HG02852 (cell line): ENCODE measurements around the gene DLG1.

ENCODE experiments used
- ATAC-seq: cut with Tn5 transposase; IDR thresholded peaks from one replicate; pipeline ENCODE4 v1.9.1; 2021; ENCODE audit warnings: mild to moderate bottlenecking, moderate library complexity; ENCODE audit not compliant: unreplicated experiment

The DLG1 gene

DNA sequence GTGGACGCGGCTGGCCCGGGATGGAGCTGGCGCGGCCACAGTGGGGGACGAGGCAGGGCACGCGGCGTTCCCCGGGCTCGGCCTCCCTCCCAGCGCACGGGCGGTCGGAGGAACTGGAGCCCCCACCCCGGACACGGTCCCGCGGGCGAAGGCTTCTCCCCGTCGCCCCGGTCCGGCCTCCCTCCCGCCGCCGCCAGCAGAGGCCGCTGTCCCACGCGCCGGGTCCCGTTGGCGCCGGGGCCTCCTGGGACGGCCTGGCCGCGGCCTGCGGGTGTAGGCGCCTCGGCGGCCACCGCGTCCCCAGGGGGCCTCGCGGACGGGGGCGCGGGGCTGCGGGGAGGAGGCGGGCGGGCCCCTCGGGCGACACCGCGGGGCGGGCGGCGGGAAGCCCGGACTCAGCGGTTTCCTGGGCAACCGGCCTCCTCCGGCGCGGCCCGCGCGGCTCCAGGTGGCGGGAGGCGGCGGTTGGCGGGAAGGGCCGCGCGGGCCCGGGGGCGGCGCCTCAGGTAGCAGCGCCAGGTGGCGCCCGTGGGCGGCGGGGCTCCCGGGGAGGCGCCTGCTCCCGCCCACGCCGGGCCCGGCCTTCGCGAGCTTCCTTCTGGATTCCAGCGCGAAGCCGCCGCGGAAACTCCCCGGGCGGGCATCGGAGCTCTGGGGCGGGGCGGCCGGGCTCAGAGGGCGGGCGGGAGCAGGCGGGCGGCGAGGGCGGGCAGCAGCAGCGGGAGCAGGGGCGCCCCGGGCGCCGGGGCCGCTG lies 295.5 kb downstream of the DLG1 start:
- ATAC-seq: peak; percentile 70

DNA sequence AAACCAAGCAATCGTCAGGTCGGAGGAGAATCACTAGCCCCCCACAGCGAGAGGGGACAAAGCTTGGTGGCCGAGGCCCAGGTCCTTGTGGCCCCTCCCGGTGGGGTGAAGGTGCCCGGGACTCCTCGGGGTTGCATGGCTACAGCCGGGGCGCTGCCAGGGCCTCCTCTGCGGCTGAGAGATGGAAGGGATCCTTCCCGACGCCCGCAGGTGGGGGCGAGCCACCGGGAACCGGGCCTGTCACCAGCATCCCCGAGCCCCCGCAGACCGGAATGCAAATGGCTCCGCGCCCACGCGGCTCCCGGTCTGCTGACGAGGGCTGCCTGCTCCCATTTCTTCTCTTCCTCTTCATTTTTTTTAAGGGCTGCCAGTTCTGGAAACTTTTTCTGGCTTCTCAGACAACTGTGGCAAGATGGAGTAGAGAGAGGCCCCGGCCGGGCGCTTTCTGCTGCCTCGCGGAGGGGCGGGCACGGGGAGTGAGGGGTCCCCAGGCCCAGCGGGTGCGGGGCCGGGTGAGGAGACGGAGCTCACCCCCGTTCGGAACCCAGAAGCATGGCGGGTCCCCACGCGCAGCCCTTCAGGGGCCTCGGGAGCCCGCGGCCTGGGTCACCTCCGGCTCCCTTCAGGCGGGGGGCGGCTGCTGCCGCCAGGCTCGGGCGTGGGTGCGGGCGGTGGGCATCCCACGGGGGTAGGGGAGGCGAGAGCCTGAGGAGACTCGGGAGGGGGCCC lies 296.3 kb downstream of the DLG1 start:
- peak; percentile 12 for ATAC-seq

DNA sequence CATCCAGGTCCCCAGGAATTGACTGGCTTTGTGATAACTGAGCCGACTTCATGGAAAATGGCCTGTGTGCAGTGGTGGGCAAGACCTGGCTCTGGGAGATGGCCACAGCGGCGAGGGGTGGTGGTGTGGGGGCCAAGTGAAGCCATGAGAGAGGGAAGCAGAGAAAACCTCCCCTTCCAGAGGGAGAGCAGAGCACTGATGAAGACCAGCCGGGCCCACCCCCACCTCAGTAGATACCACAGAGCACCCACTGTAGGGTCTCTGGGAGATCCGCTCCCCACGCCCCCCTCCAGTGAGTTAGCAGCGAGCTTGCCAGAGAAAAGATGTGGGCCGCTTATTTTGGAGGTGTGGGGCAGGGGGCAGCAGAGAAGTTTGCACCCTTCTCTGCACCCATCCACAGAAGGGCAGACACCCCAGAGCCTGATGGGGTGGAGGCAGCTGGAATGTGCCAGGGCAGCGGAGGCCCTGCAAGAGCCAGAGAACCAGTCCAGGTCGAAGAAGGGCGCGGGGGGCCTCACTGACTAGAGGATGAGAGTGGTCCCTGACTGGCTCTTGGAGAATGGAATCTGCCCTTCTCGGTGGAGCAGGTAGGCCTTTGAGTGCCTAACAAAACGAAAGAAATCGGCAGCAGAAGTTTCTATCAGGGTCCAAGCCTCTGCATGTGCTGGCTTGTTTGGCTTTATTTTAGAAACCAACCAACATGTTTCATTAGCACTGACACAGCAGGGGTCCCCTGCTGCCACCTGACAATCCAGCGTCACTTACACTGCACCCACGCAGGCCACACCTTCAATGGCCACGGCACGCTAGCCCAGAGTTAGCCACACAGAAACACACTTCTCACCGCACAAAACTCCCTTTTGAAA lies 297.1 kb downstream of the DLG1 start:
- no peak for ATAC-seq

DNA sequence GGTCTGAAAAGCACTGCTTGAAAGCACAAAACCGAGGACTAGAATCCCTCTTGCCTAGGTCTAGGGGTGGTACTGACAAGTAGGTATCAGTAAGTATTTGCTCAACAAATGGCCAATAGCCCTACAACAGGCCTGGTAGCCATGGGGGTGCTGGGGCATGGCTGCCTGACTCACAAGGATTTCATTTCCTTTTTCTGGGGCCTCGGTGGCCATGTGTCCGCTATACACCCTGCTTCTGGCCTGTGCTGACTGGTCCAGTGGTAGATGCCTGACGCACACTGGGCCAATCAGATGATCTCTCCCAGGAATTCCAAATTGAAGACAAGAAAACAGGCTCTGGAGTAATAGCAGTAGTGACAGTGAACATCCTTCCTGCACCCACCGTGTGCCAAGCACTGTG lies 298.2 kb downstream of the DLG1 start:
- no peak for ATAC-seq

DNA sequence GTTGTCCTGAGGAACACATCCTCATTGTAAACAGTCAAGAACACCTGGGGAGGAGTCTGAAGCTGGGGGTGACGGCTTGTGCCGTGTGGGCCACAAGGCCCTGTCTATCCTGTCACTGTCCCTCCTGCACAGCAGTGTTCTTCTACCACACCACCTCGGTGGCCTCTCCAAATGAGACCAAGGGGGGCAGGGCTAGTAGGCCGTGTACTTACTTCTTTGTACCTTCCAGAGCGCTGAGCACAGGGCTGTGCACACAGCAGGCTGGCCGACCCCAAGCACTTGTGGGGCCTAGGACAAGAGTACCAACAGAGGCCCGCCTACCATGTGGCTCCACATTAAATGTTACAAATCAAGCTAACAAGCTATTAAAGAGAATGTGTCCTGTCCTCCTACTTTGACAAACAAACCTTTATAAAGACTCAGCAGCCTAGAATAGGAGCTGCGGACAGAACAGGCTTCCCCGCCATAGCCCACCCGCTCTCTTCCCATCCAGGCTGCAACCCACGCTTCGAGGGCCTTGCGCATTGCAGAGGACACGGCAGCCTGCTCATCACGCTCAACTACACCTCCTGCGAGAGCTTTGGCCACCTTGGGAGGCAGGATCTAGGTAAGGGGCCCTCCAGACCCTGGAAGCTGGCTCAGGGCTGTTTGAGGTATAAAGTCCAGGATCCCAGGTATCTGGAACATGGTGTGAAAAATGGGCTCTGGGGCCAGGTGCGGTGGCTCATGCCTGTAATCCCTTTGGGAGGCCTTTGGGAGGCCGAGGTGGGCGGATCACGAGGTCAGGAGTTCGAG lies 299.2 kb downstream of the DLG1 start:
- no peak for ATAC-seq

DNA sequence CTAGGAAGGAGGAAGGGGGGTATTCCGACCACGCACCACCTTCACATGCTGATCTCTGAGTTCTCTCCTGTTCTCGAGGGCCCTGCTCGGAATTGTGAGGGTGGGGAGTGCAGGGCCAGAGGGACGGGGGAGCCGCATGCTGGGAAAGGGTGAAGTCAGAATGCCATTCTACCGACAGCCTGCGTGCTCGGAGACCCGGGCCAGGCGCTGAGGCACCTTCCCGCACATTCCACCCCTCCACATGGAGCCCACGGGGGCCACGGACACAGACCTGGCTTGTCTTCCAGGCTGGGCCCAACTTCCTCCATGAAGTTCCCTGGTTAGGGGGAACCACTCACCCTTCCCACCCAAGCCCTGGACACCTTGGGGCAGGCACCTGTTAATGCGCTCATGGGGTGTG lies 301.1 kb downstream of the DLG1 start:
- no peak for ATAC-seq

DNA sequence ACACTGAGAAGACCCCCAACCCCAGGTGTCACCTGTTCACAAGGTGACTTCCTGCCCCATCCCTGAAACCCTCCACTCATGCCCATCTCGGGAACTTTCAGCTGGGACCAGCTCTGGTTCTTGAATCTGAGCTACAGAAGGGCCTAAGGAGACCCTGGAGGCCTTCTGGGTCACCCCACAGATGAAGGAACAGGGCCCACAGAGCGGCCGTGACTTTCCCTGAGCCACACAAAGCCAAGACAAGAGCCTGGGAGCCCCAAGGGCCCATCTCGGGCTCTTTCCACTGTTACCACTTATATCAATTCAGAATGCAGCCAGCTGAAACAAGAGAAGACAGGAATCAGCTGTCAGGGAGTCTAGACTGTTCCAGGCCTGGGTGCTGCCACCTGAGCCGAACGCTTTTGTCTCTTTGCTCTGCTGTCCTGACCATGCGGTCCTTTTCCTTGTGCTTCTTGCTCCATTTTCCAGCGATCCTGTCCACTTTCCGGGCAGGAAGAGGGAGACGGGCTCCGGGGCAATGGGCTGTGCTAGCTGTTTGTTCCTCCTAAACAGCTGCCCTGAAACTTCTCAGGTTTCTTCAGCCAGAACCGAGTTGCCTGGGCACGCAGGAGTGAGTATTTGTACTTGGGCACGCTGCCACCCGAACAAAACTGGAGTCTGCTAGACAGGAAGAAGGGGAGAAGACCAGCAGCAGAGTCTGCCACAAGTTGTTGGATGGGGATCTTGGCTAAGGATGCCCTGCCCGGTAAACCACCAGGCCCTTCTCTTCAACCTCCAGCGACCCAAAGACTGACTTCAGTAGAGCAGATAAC lies 301.8 kb downstream of the DLG1 start:
- no peak for ATAC-seq

DNA sequence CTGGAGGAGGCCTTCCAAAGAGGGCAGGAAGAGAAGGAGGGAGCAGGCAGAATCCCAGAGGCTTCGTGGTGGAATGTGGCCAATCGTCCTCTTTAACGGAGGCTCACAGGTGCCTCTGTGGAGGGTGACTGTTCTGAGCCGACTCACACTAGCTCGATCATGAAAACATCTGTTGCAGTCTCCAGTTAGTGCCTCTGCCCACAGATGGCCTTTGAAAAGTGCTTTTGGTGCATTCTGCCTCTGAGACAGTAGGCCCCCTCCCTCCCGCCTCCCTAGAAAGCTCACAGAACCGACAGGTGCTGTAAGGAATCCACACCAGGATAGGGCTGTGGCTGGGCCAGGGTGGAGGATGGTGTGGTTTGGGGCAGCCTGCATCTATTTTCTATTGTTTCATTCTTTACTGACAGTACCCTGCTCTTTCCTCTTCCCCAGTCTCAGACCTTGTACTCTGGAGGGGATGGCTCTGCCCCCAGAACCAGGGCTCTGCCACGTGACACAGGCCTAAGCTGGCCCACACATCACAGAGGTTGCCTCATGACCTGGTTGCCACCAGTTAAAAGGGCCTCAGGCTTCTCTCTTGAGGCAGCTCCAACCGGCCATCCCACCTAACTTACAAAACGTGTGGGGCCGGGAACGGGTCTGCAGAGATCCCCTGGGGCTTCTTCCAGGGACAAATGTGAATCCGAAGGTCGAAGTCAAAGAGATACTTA lies 302.6 kb downstream of the DLG1 start:
- ATAC-seq: no peak

DNA sequence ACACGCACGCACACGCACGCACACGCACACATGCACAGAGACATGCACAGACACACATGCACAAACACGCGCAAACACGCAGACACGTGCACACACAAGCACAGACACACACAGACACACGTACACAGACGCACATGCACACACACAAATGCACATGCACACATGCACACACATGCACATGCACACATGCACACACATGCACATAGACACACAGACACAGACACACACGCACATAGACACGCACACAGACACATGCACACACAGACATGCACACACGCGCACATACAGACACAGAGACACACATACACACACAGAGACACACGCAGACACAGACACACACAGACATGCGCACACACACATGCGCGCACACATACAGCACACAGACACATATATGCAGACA lies 303.4 kb downstream of the DLG1 start:
- no peak for ATAC-seq

DNA sequence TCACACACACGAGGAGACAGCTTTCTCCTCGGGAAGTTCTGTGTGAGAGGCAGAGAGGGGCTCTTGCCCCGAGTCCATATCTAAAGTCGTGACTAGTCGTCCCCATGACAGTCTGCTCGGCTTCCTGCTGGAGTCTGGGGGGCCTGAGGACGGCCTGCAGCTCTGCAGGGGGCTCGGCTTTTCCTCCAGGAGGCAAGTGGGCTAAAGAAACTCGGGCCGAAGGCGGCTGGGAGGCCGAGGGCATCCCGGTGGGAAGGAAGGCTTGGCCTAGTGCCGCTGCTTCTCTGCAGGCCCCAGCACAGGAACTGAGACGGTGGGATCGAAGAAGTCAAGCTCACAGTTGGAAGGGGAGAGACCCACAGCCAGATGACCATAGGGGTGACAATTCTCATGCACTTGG lies 304.4 kb downstream of the DLG1 start:
- ATAC-seq: no peak
